Measurements from ENCODE around the gene TUBD1. TPM values are rescaled to one million over a fixed set of nuclear protein-coding genes. Genes with fewer than 3 reads are reported as not detected.

The TUBD1 gene
- polyA plus RNA-seq, 1 donor (not counting 4 experiments of a cell fraction or from before 2014, with no cell fraction given) = 7.6 TPM

- H3K4me2 ChIP-seq (ENCODE audit: control insufficient read depth, extremely low read depth, insufficient read depth, low read depth, low read length) = no peak overlapping the region
- H3K9me1 ChIP-seq (ENCODE audit: control insufficient read depth, extremely low read depth, insufficient read depth, low read length) = no peaks in the 10 kb centered on the region
- H3K27ac ChIP-seq (ENCODE audit: control insufficient read depth, insufficient read depth, low read length) = no peak overlapping the region
- TF ChIP-seq EZH2 (IDR thresholded peaks at IDR 0.05; ENCODE audit: low read length) (no peak), CTCF (optimal IDR thresholded peaks at IDR 0.05 in 1 of 3, IDR thresholded peaks at IDR 0.05 in 1 of 3, conservative IDR thresholded peaks at IDR 0.05 in 1 of 3; ENCODE audit: extremely low read depth in 1 of 3, insufficient read depth in 2 of 3, low read length in 3 of 3) (no peak)
- H3K4me3 ChIP-seq (ENCODE audit: control insufficient read depth in 2 of 3, extremely low read depth in 1 of 3, insufficient read depth in 2 of 3, low read depth in 1 of 3, low read length in 3 of 3) = no peak overlapping the region
- dilution Hi-C loops (cut with MboI; ENCODE audit: extremely low pct_ligation_motif_present, low sequenced_read_pairs) = no loop called here
- no peaks in the 10 kb centered on the region for H3K27me3 ChIP-seq (ENCODE audit: control insufficient read depth, extremely low read depth, insufficient read depth, low read length)
- no peaks in the 10 kb centered on the region for H3K9me3 ChIP-seq (ENCODE audit: control insufficient read depth, low read depth, low read length)
- H2AFZ ChIP-seq (ENCODE audit: control insufficient read depth, low read length) = no peak overlapping the region
- H4K20me1 ChIP-seq (ENCODE audit: control insufficient read depth, extremely low read depth, insufficient read depth, low read length) = no peaks in the 10 kb centered on the region
- no peak overlapping the region for H3K9ac ChIP-seq (ENCODE audit: control insufficient read depth, extremely low read depth, insufficient read depth, low read length)
- H3K79me2 ChIP-seq (ENCODE audit: control insufficient read depth, insufficient read depth, low read length) = no peaks in the 10 kb centered on the region
- peaks cover 0 to 2% of the 10 kb centered on the region in 2 experiments for H3K36me3 ChIP-seq (ENCODE audit: control insufficient read depth in 2 of 2, extremely low read depth in 1 of 2, insufficient read depth in 2 of 2, low read length in 2 of 2)
- DNase-seq (ENCODE audit: low read depth, low spot score) (no peak), FAIRE-seq (no peak)
- H3K4me1 ChIP-seq (ENCODE audit: control insufficient read depth, extremely low read depth, insufficient read depth, low read length) = no peaks in the 10 kb centered on the region
Measured at GRCh38 chr17:59872351-59872750, 20.4 kb downstream of the TUBD1 start.

GRCh38 chr17:59870482-59870881 lies 22.3 kb downstream of the TUBD1 start:
- Histone ChIP-seq H3K27ac (ENCODE audit: control insufficient read depth, insufficient read depth, low read length) (no peak overlapping the region), H3K79me2 (ENCODE audit: control insufficient read depth, insufficient read depth, low read length) (no peaks in the 10 kb centered on the region), H3K27me3 (ENCODE audit: control insufficient read depth, extremely low read depth, insufficient read depth, low read length) (no peaks in the 10 kb centered on the region), H3K4me3 (ENCODE audit: control insufficient read depth in 2 of 3, extremely low read depth in 1 of 3, insufficient read depth in 2 of 3, low read depth in 1 of 3, low read length in 3 of 3) (no peak overlapping the region), H3K9me3 (ENCODE audit: control insufficient read depth, low read depth, low read length) (no peaks in the 10 kb centered on the region), H3K4me1 (ENCODE audit: control insufficient read depth, extremely low read depth, insufficient read depth, low read length) (no peaks in the 10 kb centered on the region), H2AFZ (ENCODE audit: control insufficient read depth, low read length) (no peak overlapping the region), H3K36me3 (ENCODE audit: control insufficient read depth in 2 of 2, extremely low read depth in 1 of 2, insufficient read depth in 2 of 2, low read length in 2 of 2) (no peaks in the 10 kb centered on the region), H4K20me1 (ENCODE audit: control insufficient read depth, extremely low read depth, insufficient read depth, low read length) (no peaks in the 10 kb centered on the region), H3K9me1 (ENCODE audit: control insufficient read depth, extremely low read depth, insufficient read depth, low read length) (no peaks in the 10 kb centered on the region), H3K4me2 (ENCODE audit: control insufficient read depth, extremely low read depth, insufficient read depth, low read depth, low read length) (no peak overlapping the region), H3K9ac (ENCODE audit: control insufficient read depth, extremely low read depth, insufficient read depth, low read length) (no peak overlapping the region)
- dilution Hi-C loops (cut with MboI; ENCODE audit: extremely low pct_ligation_motif_present, low sequenced_read_pairs) = no loop called here
- DNase-seq (ENCODE audit: low read depth, low spot score) = no peak
- no peak for FAIRE-seq
- TF ChIP-seq EZH2 (IDR thresholded peaks at IDR 0.05; ENCODE audit: low read length) = no peak
- TF ChIP-seq CTCF (optimal IDR thresholded peaks at IDR 0.05 in 1 of 3, IDR thresholded peaks at IDR 0.05 in 1 of 3, conservative IDR thresholded peaks at IDR 0.05 in 1 of 3; ENCODE audit: extremely low read depth in 1 of 3, insufficient read depth in 2 of 3, low read length in 3 of 3) = no peak

All from keratinocyte (primary cell).